Mesenchymal stem cell (in vitro differentiated cells and primary cell): ENCODE measurements around the gene INPP5A.
"Not testable (repeated sequence)": the region's sequence is repeated elsewhere in the genome, so short reads cannot be mapped to it uniquely, and the experiment has no call there.

ENCODE experiments used
- DNase-seq: peaks from one replicate; pipeline ENCODE4 v3.0.0-alpha.2; 2013
- H2AFZ ChIP-seq: one replicate; pipeline ENCODE4 v1.6.1; 2013; ENCODE audit warnings: low read depth, mild to moderate bottlenecking, control low read depth, inconsistent platforms, low read length, moderate library complexity
- H2AK5ac ChIP-seq: 2 replicates; pipeline ENCODE4 v1.6.1; 2013; ENCODE audit warnings: low read length, moderate library complexity, mild to moderate bottlenecking, inconsistent platforms; ENCODE audit not compliant: severe bottlenecking
- H2BK120ac ChIP-seq: one replicate; pipeline ENCODE4 v1.6.1; 2013; ENCODE audit warnings: low read depth, mild to moderate bottlenecking, inconsistent platforms, low read length, moderate library complexity
- H2BK12ac ChIP-seq, 2 experiments: one replicate each; pipeline ENCODE4 v1.6.1; 2013; ENCODE audit warnings: inconsistent platforms in 2 of 2, low read length in 2 of 2, mild to moderate bottlenecking in 2 of 2, moderate library complexity in 2 of 2, control low read depth in 1 of 2
- H2BK15ac ChIP-seq: one replicate; pipeline ENCODE4 v1.6.1; 2013; ENCODE audit warnings: mild to moderate bottlenecking, low read depth, inconsistent platforms; ENCODE audit not compliant: poor library complexity, severe bottlenecking
- H2BK5ac ChIP-seq: 2 replicates; pipeline ENCODE4 v1.6.1; 2013; ENCODE audit warnings: low read depth, mild to moderate bottlenecking, low read length, control low read depth, inconsistent platforms; ENCODE audit not compliant: poor library complexity, severe bottlenecking
- H3K14ac ChIP-seq, 2 experiments: one replicate each; pipeline ENCODE4 v1.6.1; 2013; ENCODE audit warnings: inconsistent platforms in 2 of 2, low read length in 2 of 2, control low read depth in 1 of 2, mild to moderate bottlenecking in 1 of 2, moderate library complexity in 1 of 2
- H3K18ac ChIP-seq, 2 experiments: one replicate each; pipeline ENCODE4 v1.6.1; 2013; ENCODE audit warnings: inconsistent platforms in 2 of 2, low read length in 2 of 2, control low read depth in 1 of 2, low read depth in 1 of 2, mild to moderate bottlenecking in 1 of 2
- H3K23ac ChIP-seq, 2 experiments: one replicate each; pipeline ENCODE4 v1.6.1; 2013; ENCODE audit warnings: inconsistent platforms in 2 of 2, low read length in 2 of 2, mild to moderate bottlenecking in 2 of 2, moderate library complexity in 2 of 2, control low read depth in 1 of 2
- H3K27ac ChIP-seq: 2 replicates; pipeline ENCODE4 v1.5.1; 2013; ENCODE audit warnings: mild to moderate bottlenecking, moderate library complexity, low read length, control low read depth, inconsistent platforms; ENCODE audit not compliant: poor library complexity, severe bottlenecking
- H3K27me3 ChIP-seq, 2 experiments: 2 replicates each; pipeline versions ENCODE4 v1.6.1 to v1.7.0; 2013; ENCODE audit warnings: low read length in 2 of 2, mild to moderate bottlenecking in 2 of 2, moderate library complexity in 2 of 2, control low read depth in 1 of 2, inconsistent platforms in 1 of 2; ENCODE audit not compliant: control insufficient read depth in 1 of 2, insufficient read depth in 1 of 2
- H3K36me3 ChIP-seq, 2 experiments: 2 replicates each; pipeline versions ENCODE4 v1.6.1 to v1.7.0; 2013; ENCODE audit warnings: low read length in 2 of 2, control low read depth in 1 of 2, inconsistent platforms in 1 of 2, low read depth in 1 of 2, mild to moderate bottlenecking in 1 of 2; ENCODE audit not compliant: insufficient read depth in 2 of 2, control insufficient read depth in 1 of 2
- H3K4ac ChIP-seq, 2 experiments: one replicate each; pipeline ENCODE4 v1.6.1; 2013; ENCODE audit warnings: inconsistent platforms in 2 of 2, low read length in 2 of 2, mild to moderate bottlenecking in 2 of 2, moderate library complexity in 2 of 2, control low read depth in 1 of 2, low read depth in 1 of 2
- H3K4me1 ChIP-seq: 2 replicates; pipeline ENCODE4 v1.6.1; 2013; ENCODE audit warnings: low read depth, low read length, control low read depth; ENCODE audit not compliant: control insufficient read depth, insufficient read depth
- H3K4me2 ChIP-seq: 2 replicates; pipeline ENCODE4 v1.6.1; 2013; ENCODE audit warnings: low read length, mild to moderate bottlenecking, inconsistent platforms; ENCODE audit not compliant: poor library complexity, severe bottlenecking
- H3K4me3 ChIP-seq, 2 experiments: 2 replicates each; pipeline versions ENCODE4 v1.5.1 to v1.7.0; 2013; ENCODE audit warnings: low read length in 2 of 2, mild to moderate bottlenecking in 2 of 2, control low read depth in 1 of 2, low read depth in 1 of 2; ENCODE audit not compliant: insufficient read depth in 1 of 2
- H3K79me1 ChIP-seq: replicated peaks from 2 replicates; pipeline ENCODE4 v1.6.1; 2013; ENCODE audit warnings: mild to moderate bottlenecking, control low read depth, low read length, inconsistent platforms; ENCODE audit not compliant: poor library complexity, severe bottlenecking
- H3K9ac ChIP-seq: 2 replicates; pipeline ENCODE4 v1.7.0; 2013; ENCODE audit warnings: mild to moderate bottlenecking, low read length, moderate library complexity
- H3K9me3 ChIP-seq: 2 replicates; pipeline ENCODE4 v1.7.0; 2013; ENCODE audit warnings: mild to moderate bottlenecking, low read length; ENCODE audit not compliant: control insufficient read depth
- H4K8ac ChIP-seq: one replicate; pipeline ENCODE4 v1.6.1; 2013; ENCODE audit warnings: inconsistent platforms, mild to moderate bottlenecking, low read length, moderate library complexity
- H4K91ac ChIP-seq: one replicate; pipeline ENCODE4 v1.6.1; 2013; ENCODE audit warnings: mild to moderate bottlenecking, low read length, inconsistent platforms
- WGBS: methylation state at CpG from one replicate; pipeline ENCODE4 v1.1.7; 2013; ENCODE audit warnings: mixed read lengths; 5-methylcytosine and 5-hydroxymethylcytosine counted together

Gene INPP5A

DNA sequence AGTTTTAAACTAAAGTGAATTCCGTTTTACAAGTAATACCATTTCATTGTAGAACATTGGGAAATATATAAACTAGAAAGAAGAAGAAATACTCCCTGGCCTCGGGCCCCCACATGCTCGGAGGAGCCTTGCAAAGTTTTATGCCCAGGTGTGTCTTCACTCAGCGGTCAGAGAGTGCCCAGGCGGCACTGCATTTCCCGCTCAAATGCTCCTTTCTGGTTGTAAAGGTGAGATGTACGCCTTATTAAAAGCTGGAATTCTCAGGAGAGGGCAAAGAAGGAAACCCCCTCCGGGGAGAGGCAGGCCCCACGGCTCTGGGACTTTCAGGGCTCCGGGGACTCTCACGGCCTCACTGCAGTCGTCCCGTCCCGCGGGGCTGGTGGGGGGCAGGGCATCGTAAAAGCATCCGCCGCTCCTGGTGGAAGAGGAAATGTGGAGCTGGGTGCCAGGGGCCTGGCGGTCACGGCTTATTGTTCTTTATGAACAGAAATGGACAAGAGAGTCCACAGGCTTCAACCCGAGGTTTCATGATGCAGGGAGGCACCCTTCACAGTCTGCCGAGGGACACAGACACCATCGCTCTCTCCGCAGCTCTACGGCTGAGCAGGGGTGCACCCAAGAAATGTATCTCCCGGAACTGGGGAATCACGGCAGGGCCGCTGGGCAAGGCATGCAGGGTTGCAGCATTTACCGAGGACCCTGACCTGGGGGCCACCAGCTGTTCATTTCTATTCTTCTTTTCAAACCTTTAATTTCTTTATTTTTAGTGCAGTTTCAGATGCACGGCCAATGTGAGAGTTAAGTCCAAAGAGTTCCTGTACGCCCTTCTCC is 47.7 kb upstream of the INPP5A start:
- H2AFZ ChIP-seq, result no peak overlapping the region
- peaks cover 27 to 52% of the 10 kb centered on the region in 2 experiments for H3K27me3 ChIP-seq
- H3K18ac ChIP-seq, result no peak overlapping the region
- no peaks in the 10 kb centered on the region for H3K36me3 ChIP-seq
- no peak for DNase-seq
- H3K27ac ChIP-seq, result no peak overlapping the region
- H3K9me3 ChIP-seq, result no peaks in the 10 kb centered on the region
- no peak overlapping the region for H2BK15ac ChIP-seq
- no peak overlapping the region for H4K91ac ChIP-seq
- no peak overlapping the region for H2BK120ac ChIP-seq
- WGBS, result 92% methylated on average over 30 of the region's 31 CpGs
- no peak overlapping the region for H3K4ac ChIP-seq
- no peak overlapping the region for H3K4me2 ChIP-seq
- H3K4me1 ChIP-seq, result peaks cover 12% of the 10 kb centered on the region
- no peak overlapping the region for H3K23ac ChIP-seq
- no peak overlapping the region for H3K14ac ChIP-seq
- H2BK5ac ChIP-seq, result no peak overlapping the region
- no peaks in the 10 kb centered on the region for H3K79me1 ChIP-seq
- no peak overlapping the region for H3K4me3 ChIP-seq
- H2BK12ac ChIP-seq, result no peak overlapping the region
- H2AK5ac ChIP-seq, result no peak overlapping the region
- H3K9ac ChIP-seq, result no peak overlapping the region
- H4K8ac ChIP-seq, result no peak overlapping the region

DNA sequence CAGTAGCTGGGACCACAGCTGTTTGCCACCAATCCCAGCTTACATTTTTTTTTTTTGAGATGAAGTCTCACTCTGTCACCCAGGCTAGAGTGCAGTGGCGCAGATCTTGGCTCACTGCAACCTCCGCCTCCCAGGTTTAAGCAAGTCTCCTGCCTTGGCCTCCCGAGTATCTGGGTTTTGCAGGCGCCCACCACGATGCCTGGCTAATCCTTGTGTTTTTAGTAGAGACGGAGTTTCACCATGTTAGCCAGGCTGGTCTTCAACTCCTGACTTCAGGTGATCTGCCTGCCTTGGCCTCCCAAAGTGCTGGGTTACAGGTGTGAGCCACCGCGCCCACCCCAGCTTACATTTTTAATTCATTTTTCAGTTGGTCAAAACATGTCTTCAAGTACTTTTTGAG is 46.1 kb upstream of the INPP5A start:
- not testable (repeated sequence) for H3K9ac ChIP-seq, DNase-seq, H2BK120ac ChIP-seq, H3K14ac ChIP-seq, H3K23ac ChIP-seq, H2BK12ac ChIP-seq, H3K4me2 ChIP-seq, H2AFZ ChIP-seq, H3K4me3 ChIP-seq, H3K4ac ChIP-seq, H3K18ac ChIP-seq, H3K27ac ChIP-seq, H4K91ac ChIP-seq, H4K8ac ChIP-seq, H3K9me3 ChIP-seq, H2BK15ac ChIP-seq, H2BK5ac ChIP-seq, H3K79me1 ChIP-seq, H3K36me3 ChIP-seq, H2AK5ac ChIP-seq
- Histone ChIP-seq H3K4me1 (peaks cover 12% of the 10 kb centered on the region), H3K27me3 (peaks cover 33 to 52% of the 10 kb centered on the region in 2 experiments)
- WGBS, result 87% methylated on average over 6 of the region's 8 CpGs

DNA sequence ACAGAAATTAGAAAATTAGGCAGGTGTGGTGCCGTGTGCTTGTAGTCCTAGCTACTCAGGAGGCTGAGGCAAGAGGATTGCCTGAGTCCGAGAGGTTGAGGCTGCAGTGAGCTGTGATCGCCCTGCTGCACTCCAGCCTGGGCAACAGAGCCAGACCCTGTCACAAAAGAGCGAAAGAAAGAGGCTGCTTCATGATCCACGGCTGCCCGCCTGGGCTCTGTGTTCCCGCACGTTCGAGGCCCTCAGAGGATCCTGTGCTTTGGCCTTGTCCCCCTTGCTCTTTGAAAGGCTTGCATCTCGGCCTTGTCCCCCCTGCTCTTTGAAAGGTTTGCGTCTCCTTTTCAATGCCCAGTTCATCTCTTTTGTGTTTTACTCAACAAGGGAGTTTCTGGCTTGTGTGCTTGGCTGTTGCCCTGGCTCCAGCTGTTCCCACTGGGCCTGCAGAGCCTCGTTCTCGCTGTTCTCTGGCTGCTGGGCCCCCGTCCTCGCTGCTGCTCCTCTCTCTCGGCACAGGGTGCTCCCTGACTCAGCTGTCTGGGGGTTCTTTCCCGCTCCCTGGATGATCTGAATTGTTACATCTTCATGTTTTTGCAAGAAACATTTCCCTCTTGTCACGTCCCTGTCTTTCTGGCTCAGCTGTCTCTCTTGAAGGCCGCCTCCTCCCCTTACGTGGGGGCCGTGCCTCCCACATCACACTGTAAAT is 45.1 kb upstream of the INPP5A start:
- Histone ChIP-seq H3K18ac (no peak overlapping the region), H3K14ac (no peak overlapping the region), H3K4ac (no peak overlapping the region), H2BK12ac (no peak overlapping the region), H2BK5ac (no peak overlapping the region), H3K4me3 (no peak overlapping the region), H3K36me3 (no peaks in the 10 kb centered on the region), H3K27ac (no peak overlapping the region), H2AK5ac (no peak overlapping the region), H3K9ac (no peak overlapping the region), H3K4me2 (no peak overlapping the region), H4K8ac (no peak overlapping the region), H3K9me3 (no peaks in the 10 kb centered on the region), H2AFZ (no peak overlapping the region), H3K27me3 (peaks cover 42 to 52% of the 10 kb centered on the region in 2 experiments), H4K91ac (no peak overlapping the region), H2BK15ac (no peak overlapping the region), H3K4me1 (peaks cover 12% of the 10 kb centered on the region), H3K79me1 (no peaks in the 10 kb centered on the region), H2BK120ac (no peak overlapping the region), H3K23ac (no peak overlapping the region)
- DNase-seq, result no peak
- 90% methylated on average over 21 of the region's 21 CpGs for WGBS

DNA sequence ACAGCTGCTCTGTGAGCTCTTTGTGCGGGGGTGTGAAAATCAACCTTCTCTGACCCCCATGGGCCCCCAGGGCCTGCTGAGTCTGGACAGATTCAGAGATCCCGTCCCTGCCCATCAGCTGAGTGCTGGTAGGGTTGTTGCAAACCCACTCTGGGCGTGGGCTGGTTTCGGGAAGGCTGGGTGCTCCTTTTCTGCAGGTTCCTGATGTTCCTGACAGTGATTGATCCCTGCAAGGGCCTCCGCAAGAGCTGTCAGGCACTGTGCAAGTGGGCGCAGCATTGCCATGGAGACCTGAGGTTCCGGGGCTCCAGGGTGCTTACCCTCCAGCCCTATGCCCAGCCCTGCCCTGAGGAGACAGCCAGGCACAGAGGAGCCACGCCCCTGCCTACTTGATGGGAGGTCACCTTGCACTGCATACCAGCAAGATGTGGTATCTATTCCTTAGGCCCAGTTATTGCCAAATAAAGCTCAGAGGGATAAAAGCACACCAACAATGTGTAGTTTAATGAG is 44.3 kb upstream of the INPP5A start:
- Histone ChIP-seq H3K27ac (no peak overlapping the region), H3K4me1 (peaks cover 12% of the 10 kb centered on the region), H2BK12ac (no peak overlapping the region), H2BK5ac (no peak overlapping the region), H3K23ac (no peak overlapping the region), H2AFZ (no peak overlapping the region), H2AK5ac (no peak overlapping the region), H3K9me3 (no peaks in the 10 kb centered on the region), H3K14ac (no peak overlapping the region), H4K91ac (no peak overlapping the region), H3K18ac (no peak overlapping the region), H3K27me3 (peaks cover 49 to 54% of the 10 kb centered on the region in 2 experiments), H2BK120ac (no peak overlapping the region), H3K4me3 (no peak overlapping the region), H3K9ac (no peak overlapping the region), H3K4ac (no peak overlapping the region), H3K36me3 (no peaks in the 10 kb centered on the region), H3K79me1 (no peaks in the 10 kb centered on the region), H3K4me2 (no peak overlapping the region), H2BK15ac (no peak overlapping the region), H4K8ac (no peak overlapping the region)
- WGBS, result 79% methylated on average over 8 of the region's 8 CpGs
- DNase-seq, result no peak
